ENCODE results near the gene ACVR1B. TPM values are rescaled to one million over a fixed set of nuclear protein-coding genes. Genes with fewer than 3 reads are reported as not detected.

ACVR1B gene
- total and polyA plus RNA-seq, 11 donors = 7.4 to 19.8 (median 11.6) TPM

DNA sequence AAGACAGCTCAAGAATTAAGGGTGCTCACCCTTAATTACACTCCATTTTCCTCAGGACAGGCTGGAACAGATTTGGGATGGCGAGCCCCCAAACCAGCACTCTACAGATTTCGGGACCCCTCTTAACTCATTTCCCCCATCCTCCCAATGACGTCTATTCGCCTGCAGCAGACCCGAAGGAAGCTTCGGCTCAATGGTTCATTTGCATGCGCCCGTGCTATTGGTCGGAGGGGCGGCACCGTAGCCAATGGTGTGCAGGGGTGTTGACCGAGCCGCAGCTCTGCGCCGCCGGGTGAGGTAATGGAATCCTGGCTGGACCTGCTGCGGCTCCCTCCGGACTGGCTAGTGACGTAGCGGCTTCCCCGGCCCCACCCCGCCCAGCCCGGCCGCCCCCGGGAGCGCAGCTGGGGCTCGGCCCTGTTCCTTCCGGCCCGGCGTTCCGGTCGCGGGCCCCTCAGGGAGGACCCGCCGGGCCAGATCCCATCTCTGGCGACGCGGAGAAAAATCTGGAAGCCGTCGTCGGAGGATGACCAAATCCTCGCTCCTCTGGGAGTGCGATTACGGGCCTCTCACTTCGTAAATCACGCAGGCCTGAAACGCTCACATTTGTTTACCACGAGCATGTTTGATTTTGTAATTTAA, 81.4 kb downstream of the ACVR1B start:
- peak; percentile 85 to 91 for TF ChIP-seq POLR2A (IDR thresholded peaks at IDR 0.05)
- TF ChIP-seq, protein P1, sequence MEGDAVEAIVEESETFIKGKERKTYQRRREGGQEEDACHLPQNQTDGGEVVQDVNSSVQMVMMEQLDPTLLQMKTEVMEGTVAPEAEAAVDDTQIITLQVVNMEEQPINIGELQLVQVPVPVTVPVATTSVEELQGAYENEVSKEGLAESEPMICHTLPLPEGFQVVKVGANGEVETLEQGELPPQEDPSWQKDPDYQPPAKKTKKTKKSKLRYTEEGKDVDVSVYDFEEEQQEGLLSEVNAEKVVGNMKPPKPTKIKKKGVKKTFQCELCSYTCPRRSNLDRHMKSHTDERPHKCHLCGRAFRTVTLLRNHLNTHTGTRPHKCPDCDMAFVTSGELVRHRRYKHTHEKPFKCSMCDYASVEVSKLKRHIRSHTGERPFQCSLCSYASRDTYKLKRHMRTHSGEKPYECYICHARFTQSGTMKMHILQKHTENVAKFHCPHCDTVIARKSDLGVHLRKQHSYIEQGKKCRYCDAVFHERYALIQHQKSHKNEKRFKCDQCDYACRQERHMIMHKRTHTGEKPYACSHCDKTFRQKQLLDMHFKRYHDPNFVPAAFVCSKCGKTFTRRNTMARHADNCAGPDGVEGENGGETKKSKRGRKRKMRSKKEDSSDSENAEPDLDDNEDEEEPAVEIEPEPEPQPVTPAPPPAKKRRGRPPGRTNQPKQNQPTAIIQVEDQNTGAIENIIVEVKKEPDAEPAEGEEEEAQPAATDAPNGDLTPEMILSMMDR (IDR thresholded peaks at IDR 0.05) = no peak

GRCh38 chr12:52033446-52034140, 82.1 kb downstream of the ACVR1B start:
- Histone ChIP-seq H3K4me1 (peaks cover 14 to 69% (median 45%) of the 10 kb centered on the region in 12 donors), H3K36me3 (no peaks in the 10 kb centered on the region), H3K27me3 (no peaks in the 10 kb centered on the region), H3K9me3 (no peaks in the 10 kb centered on the region), H3K4me3 (peak overlapping the region in 10 of 12 donors; percentile 20 to 52 (median 42)), H3K27ac (peak overlapping the region; percentile 71 to 98 (median 96))
- 58 to 62% (median 60%) methylated on average over 11 to 13 of the region's 13 CpGs for WGBS, 4 donors
- DNase-seq = peak in 1 of 5 donors; percentile 41
- no peak for TF ChIP-seq POLR2A (IDR thresholded peaks at IDR 0.05)
- TF ChIP-seq, protein P1 (IDR thresholded peaks at IDR 0.05) = no peak
- intact Hi-C loops (cut with DNase I) = loop anchor here in 4 of 10 donors (2.0 kb wide), 2 partner anchors 17 to 35 kb away; partner anchors contain the start of genes NR4A1 (in 4 of the 4) and ATG101 (in 2 of the 4)
- no peak for ATAC-seq

More for the DNA sequence above, 81.4 kb downstream of the ACVR1B start:
- WGBS, 4 donors = 0 to 2% (median 0%) methylated on average over 17 to 48 of the region's 48 CpGs
- DNase-seq (peak; percentile 98 to 100 (median 99)), ATAC-seq (peak; percentile 92 to 95 (median 94))
- Histone ChIP-seq H3K9me3 (no peaks in the 10 kb centered on the region), H3K4me3 (peak overlapping the region in 10 of 12 donors; percentile 20 to 52 (median 43)), H3K27ac (peak overlapping the region; percentile 83 to 98 (median 96)), H3K4me1 (peaks cover 14 to 63% (median 38%) of the 10 kb centered on the region in 12 donors), H3K36me3 (no peaks in the 10 kb centered on the region), H3K27me3 (no peaks in the 10 kb centered on the region)
- intact Hi-C loops (cut with DNase I) = loop anchor here in 4 of 10 donors (2.0 kb wide), 2 partner anchors 18 to 36 kb away; partner anchors contain the start of genes NR4A1 (in 4 of the 4) and ATG101 (in 2 of the 4)

DNA sequence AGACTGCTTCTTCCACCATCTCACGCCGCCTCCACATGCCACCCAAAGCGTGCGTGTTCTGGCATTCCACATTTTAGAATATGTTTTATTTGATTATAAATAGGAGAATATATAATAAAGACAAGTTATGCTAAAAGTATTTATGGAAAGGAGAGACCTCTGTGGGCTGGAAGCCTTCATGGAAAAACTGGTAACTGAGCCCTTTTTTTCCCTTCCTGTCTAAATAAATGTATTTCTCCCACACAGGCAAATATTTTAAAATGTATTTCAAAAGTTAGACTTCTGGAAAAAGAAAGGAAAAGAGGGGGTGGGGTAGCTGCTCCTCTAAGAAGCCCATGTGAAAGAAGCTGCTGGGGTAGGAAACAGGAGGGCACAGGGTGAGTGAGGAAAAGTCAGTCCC, 83.7 kb downstream of the ACVR1B start:
- Histone ChIP-seq H3K9me3 (no peaks in the 10 kb centered on the region), H3K4me1 (peaks cover 14 to 72% (median 48%) of the 10 kb centered on the region in 12 donors), H3K36me3 (no peaks in the 10 kb centered on the region), H3K27ac (peak overlapping the region in 7 of 12 donors; percentile 2 to 98 (median 97)), H3K27me3 (no peaks in the 10 kb centered on the region), H3K4me3 (no peak overlapping the region)
- no peak for ATAC-seq
- WGBS, 4 donors = 91 to 96% (median 94%) methylated on average over 4 of the region's 4 CpGs
- TF ChIP-seq, protein P1 (IDR thresholded peaks at IDR 0.05) = no peak
- no peak for TF ChIP-seq POLR2A (IDR thresholded peaks at IDR 0.05)
- intact Hi-C loops (cut with DNase I) = no loop called here
- no peak for DNase-seq

GRCh38 chr12:52035926-52036325, 84.4 kb downstream of the ACVR1B start:
- H3K4me1 ChIP-seq = peaks cover 14 to 79% (median 51%) of the 10 kb centered on the region in 12 donors
- no peak for TF ChIP-seq POLR2A (IDR thresholded peaks at IDR 0.05)
- TF ChIP-seq, protein P1 (IDR thresholded peaks at IDR 0.05) = no peak
- 49 to 82% (median 78%) methylated on average over 2 of the region's 2 CpGs for WGBS, 4 donors
- DNase-seq = no peak
- ATAC-seq = no peak
- intact Hi-C loops (cut with DNase I) = no loop called here
- peak overlapping the region in 11 of 12 donors; percentile 68 to 98 (median 96) for H3K27ac ChIP-seq
- H3K36me3 ChIP-seq = no peaks in the 10 kb centered on the region
- H3K27me3 ChIP-seq = no peaks in the 10 kb centered on the region
- H3K9me3 ChIP-seq = no peaks in the 10 kb centered on the region
- H3K4me3 ChIP-seq = peak overlapping the region in 1 of 12 donors; percentile 44

All from heart left ventricle (tissue), 16 donors.